NCI-H748 treated with DMSO at 0.1 percent for 48 hours (cell line): ENCODE measurements around the gene HIPK4.
"Not testable (repeated sequence)": the region's sequence is repeated elsewhere in the genome, so short reads cannot be mapped to it uniquely, and the experiment has no call there.

Source experiments
- DNase-seq: peaks from one replicate; lab custom pipeline; 2025; lab: John Stamatoyannopoulos, UW

The HIPK4 gene

DNA sequence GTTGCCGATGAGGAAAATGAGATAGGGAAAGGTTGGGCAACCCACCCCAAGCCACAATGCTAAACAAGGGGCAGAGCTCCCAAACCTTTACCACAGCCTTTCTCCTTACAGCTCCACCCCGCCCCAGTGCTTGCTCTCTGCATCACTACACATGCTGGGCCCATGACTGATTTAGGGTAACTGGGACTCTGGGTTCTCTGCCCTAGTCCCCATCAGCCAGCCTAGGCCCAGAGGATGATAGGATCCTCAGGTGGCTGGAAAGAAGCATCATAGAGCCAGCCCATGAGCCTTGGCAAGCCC, 53.4 kb downstream of the HIPK4 start:
- DNase-seq: no peak

DNA sequence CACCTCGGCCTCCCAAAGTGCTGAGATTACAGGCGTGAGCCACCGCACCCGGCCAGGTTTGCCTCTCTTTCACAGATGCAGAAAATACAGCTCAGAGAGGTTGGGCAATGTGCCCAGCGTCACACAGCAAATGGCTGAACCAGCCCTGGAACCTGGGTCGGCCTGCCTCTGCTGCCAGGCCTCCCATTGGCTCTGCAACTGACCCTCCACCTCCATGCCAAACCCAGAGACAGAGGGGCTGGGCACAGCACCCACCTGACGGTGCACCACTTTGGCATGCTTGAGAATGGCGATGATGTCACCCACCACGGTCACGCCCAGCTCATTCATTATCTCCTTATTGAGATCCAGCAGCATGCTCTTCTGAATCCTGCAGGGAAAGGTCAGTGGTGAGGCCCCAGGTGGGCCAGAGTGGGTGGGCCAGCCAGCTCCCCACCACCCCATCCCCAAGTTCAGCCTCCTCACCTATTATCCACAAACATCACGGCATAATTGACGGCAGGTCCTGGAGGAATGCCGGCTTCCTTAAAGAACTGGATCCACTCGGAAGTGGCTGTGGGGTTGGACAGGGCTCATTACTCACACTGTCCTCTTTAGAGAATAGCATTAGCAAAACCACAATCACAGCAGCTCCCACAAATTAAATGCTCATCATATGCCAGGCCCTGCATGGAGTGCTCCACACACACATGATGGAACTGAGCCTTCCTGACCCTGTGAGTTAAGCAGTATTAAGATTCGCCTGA, 54.0 kb downstream of the HIPK4 start:
- no peak for DNase-seq

DNA sequence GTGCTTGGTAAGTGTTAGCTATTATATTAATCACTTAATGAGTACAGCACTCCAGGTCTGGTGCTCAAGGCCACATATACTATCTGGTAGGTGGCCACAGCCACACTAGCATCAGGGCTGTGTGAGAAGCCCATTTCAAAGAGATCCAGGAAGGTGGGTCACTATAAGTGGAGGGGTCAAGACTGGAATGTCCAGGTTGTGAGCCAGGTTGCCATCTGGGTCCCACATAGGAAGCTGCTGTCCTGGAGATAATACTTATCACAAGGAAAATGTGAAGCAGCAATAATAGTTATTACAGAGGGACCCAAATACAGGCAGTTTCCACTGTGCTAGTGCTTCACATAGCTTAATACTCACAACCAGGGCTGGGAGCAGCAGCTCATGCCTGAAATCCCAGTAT, 54.9 kb downstream of the HIPK4 start:
- DNase-seq: no peak

DNA sequence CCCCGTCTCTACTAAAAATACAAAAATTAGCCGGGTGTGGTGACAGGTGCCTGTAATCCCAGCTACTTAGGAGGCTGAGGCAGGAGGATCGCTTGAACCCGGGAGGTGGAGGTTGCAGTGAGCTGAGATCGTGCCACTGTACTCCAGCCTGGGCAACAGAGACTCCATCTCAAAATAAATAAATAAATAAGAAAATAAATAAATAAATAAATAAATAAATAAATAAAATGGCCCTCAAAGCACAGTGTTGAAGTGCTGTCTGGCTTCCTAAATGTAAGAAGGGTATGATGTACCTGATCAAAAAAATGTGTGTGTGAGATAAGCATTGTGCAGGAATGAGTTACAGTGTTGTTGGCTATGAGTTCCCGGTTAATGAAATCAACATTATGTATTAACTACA, 56.9 kb downstream of the HIPK4 start:
- DNase-seq: not testable (repeated sequence)

DNA sequence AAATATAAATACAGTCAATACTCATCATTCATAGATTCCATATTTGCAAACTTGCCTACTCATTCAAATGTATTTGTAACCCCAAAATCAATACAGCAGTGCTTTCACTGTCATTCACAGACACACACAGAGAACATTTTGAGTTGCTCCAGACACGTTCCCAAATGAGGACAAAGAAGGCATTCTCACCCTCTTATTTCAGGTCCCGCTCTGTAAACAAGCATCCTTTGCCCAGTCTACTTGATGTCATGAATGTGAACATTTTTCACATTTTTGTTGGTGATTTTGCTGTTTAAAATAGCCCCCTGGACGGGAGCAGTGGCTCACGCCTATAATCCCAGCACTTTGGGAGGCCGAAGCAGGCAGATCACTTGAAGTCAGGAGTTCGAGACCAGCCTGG, 57.3 kb downstream of the HIPK4 start:
- no peak for DNase-seq

DNA sequence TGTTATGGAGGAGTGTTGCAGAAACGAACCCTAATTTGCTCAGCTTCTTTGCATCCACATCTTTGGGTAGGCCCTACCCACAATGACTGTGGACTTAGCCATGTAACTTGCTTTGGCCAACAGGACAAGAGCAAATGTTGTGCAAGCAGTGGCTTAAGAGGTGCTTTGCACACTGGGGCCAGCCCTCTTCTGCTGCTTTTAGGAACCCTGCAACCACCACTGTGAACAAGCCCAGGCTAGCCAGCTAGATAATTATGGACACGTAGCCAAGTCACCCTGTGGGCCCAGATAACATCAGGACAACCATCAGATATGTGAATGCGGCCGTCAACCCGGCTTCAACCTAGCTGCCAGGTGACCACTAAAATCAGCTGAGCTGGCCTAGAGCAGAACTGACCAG, 58.9 kb downstream of the HIPK4 start:
- DNase-seq: no peak
